Putamen (tissue), 1 donor: ENCODE results near the gene CHRM2.

Experiments used
- DNase-seq: peaks from one replicate; pipeline ENCODE4 v3.0.0-alpha.2; 2016; ENCODE audit warnings: low spot score

The CHRM2 gene

DNA sequence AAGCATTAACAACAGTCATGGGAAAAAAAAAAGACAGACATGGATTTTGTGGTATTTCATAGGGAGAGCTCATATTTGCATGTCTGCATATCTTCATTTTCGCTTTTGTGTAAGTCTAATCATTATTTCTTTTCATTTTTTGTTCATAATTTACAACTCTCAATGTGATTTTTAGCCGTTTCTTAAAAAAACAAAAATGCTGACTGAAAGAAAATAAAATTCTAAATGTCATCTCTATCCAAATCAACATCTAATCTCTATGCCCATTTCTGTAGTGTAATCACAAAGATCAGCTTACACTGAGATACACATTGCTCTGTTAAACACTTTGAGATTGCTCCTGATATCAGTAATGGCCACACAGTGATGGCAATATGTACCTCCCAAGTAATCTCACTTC lies 29.2 kb downstream of the CHRM2 start:
- DNase-seq = no peak

- no peak for DNase-seq
Measured at GRCh38 chr7:136900005-136900404, 31.6 kb downstream of the CHRM2 start.

DNA sequence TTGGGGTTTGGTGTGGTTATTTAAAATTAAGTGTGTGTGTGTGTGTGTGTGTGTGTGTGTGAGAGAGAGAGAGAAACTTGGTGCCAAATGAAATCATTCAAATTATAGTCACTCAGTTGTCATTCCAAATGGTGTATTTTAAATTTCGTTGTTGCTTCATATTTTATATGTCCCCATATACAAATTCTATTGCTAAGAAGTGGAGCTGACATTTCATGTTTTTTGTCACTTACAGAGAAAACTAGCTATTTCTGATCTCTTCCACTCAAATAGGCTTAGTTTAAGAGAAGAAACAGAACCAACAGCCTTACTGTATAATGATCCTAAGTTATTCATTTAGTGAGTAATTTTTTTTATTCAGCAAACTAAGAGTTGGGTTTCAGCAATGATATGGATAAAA lies 42.3 kb downstream of the CHRM2 start:
- no peak for DNase-seq

GRCh38 chr7:136911344-136911743 lies 42.9 kb downstream of the CHRM2 start:
- no peak for DNase-seq

GRCh38 chr7:136912339-136912738 lies 43.9 kb downstream of the CHRM2 start:
- no peak for DNase-seq

DNA sequence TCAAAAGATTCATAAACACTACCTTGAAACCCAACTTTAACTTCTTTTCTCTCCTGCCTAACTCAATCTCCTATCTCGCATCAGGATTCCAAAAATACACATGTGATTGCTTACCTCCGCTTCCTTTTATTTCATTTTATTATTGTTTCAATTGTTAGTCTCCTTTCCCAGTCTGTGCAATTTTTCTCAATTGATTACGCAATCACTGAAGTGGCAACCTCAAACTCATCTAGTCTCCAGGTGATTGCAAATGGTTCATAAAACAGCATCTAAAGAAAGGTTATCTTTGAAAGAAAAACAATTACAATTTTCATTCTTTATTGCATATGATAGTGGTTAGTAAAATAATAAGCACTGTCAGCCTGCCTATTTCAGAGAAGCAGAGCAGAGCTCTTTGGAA lies 45.6 kb downstream of the CHRM2 start:
- no peak for DNase-seq

GRCh38 chr7:136919820-136920219 lies 51.4 kb downstream of the CHRM2 start:
- DNase-seq = no peak

DNA sequence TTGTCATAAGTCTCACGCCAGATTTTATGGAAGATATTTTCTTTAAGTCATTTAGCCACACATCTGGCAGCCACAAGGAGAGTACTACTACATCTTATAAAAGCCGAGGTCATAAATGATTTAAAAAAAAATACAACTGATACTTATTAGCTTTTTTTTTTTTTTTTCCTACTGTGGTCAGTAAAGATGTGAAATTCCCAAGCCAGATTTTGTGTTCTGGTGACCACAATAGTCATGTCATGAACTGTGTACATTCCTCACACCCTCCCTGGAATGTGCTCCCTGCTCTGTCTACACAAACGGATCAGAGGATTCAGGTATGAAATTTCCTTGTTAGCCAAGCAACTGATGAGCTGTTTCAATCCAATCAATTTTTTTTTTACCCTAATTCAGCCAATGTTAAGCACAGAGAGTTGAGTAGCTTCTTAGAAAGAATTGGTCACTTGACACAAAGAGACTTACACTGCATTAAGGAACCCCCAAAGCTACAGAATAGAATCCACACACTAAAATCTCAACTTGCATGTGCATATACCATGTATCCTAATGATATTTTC lies 54.7 kb downstream of the CHRM2 start:
- DNase-seq = no peak

- DNase-seq = no peak
Measured at GRCh38 chr7:136925044-136925443, 56.6 kb downstream of the CHRM2 start.

GRCh38 chr7:136925556-136925955 lies 57.1 kb downstream of the CHRM2 start:
- DNase-seq = no peak

- DNase-seq = no peak
Measured at GRCh38 chr7:136931169-136931867, 62.9 kb downstream of the CHRM2 start.

- DNase-seq = no peak
Measured at GRCh38 chr7:136937436-136937835, 69.0 kb downstream of the CHRM2 start.

DNA sequence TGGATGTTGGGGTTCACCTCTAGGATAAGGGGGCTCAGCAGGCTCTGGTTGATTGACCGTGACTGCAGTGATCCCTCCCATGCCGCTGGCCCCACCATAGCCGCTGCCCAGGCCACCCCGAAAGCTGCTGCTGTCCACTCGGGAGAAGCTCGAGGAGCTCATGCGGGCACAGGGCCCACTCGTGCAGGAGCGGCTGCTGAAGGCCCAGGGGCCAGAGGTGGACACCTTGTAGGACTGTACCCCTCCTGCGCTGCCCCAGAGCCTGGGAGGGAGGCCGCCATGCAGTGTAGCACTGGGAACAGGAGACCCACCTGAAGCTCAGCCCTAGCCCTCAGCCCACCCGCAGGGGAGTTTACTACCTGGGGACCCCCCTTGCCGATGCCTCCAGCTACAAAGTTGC lies 70.0 kb downstream of the CHRM2 start:
- no peak for DNase-seq

- no peak for DNase-seq
Measured at GRCh38 chr7:136940122-136940521, 71.7 kb downstream of the CHRM2 start.

DNA sequence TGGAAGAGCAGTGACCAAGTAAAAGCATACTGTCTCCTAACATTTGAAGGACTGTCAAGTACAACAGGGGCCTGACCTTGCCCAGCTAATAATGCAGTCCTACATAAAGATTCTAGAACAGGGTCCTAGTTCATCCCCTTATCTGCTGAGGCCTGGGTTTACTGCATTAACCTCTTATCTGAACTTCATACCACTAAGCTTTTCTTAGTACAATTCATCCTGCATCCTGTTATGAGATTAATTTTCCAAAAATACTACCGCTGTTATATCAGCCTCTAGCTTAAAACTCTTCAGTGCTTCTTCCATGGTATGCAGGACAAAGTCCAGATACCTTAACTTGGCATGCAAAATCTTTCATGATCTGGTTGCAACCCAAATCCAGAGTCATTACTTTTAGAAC lies 72.5 kb downstream of the CHRM2 start:
- DNase-seq = no peak

DNA sequence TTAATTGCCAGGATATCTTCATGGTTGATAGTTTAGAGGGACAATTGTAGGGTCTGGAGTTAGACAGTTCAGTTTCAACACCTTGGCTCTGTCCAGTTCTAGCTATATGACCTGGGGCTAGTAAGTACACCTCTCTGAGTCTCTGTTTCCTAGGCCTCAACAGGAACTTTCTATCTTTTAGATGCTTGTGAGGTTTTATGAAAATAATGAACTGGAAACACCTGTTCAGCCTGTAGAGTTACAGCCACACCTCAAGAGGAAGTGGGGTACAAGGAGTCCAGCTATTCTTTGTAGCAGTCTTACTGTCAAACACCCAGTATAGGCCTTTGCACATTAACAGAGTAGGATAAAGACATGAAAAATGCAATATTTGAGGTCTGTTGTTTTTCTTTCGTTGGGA lies 73.4 kb downstream of the CHRM2 start:
- DNase-seq = no peak

GRCh38 chr7:136942401-136942800 lies 73.9 kb downstream of the CHRM2 start:
- no peak for DNase-seq

DNA sequence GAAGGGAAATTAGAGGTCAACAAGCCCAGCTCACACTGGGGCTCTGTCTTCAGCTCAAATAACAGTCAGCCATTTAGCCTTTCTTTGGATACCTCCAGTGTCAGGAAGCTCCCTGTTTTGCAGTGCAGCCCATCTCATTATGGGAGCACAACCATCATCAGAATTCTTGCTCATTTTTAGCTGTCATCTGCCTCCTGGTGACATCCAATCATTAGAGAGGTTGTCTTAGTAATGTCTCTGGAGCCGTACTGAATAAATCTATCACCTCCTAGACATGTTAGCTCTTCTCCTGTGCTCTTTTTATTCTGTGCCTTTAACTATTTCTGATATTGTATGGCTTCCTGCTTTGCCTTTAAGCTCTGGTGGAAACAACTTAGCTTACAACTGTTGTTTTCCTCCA lies 74.5 kb downstream of the CHRM2 start:
- DNase-seq = no peak

- no peak for DNase-seq
Measured at GRCh38 chr7:136947347-136947746, 78.9 kb downstream of the CHRM2 start.

DNA sequence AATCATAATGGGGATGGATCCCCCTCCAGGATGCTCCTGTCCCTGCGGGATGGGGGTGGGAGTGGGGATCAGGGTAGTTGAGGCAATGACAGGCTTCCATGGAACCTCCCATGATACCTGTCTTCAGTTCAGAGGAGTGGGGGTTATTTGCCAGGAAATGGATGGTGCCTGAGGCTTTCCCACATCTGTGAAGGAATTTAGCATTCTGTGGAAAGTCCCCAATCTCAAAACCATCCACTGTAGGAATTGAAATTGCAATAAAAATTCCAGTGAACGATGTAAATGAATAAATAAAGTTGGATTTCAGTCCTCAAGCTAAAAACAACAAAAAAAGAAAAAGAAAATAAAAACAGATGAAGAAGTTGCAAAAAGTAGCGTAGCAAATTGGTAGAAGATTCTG lies 81.9 kb downstream of the CHRM2 start:
- DNase-seq = no peak

DNA sequence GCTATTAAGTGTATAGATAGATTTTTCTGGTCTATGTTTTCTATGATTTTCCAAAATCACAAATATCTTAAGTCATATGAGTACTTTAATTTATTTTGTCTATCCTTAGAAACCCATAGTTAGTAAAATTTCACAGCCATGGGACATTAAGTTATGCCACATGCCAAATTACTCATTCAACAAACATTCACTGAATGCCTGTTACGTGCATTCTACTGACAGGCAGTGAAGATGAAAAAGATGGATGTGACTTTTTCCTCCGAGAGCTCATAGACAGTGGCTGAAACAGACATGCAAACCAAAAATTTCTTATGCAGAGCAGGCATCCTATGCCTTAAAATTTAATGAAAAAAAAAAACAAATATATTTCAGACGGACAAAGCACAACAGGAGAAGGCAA lies 84.9 kb downstream of the CHRM2 start:
- no peak for DNase-seq

- no peak for DNase-seq
Measured at GRCh38 chr7:136956232-136956631, 87.8 kb downstream of the CHRM2 start.

GRCh38 chr7:136956671-136957070 lies 88.2 kb downstream of the CHRM2 start:
- no peak for DNase-seq

- DNase-seq = no peak
Measured at GRCh38 chr7:136957391-136957790, 88.9 kb downstream of the CHRM2 start.
